GM18517 (cell line): ENCODE data around the gene STARD10.

Source experiments
- ATAC-seq: cut with Tn5 transposase; IDR thresholded peaks from one replicate; pipeline ENCODE4 v1.9.1; 2021; ENCODE audit warnings: mild to moderate bottlenecking, moderate library complexity; ENCODE audit not compliant: unreplicated experiment

Gene STARD10

GRCh38 chr11:72732329-72732728 lies 61.5 kb downstream of the STARD10 start:
- no peak for ATAC-seq

DNA sequence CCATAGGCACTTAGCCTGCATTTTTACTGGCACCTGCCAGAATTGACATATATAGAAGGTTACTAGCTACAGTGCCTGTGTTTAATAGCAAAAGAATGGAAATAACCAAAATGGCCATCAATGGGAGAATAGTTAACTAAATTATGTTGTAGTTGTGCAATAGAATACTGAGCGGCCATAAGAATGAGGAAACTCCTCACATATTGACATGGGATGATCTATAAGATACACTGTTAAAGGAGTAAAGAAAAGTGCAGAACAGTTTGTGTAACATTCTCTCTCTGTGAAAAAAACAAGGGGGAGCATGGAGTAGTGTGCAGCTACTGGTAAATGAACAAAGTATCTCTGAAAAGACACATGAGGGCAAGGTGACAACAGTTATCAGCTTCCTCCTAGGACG lies 63.1 kb downstream of the STARD10 start:
- no peak for ATAC-seq

DNA sequence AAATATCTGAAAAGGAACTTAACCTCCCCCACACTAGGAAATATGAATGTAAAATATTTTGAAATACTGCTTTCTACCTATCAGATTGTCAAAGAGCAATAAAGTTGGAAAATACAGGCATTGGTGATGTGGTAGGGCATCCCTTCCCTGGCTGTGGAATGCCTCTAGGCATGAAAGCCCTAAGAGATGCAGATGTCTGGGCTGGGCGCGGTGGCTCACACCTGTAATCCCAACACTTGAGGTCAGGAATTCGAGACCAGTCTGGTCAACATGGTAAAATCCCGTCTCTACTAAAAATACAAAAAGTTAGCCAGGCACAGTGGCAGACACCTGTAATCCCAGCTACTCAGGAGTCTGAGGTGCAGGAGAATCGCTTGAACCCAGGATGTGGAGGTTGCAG lies 63.6 kb downstream of the STARD10 start:
- no peak for ATAC-seq

DNA sequence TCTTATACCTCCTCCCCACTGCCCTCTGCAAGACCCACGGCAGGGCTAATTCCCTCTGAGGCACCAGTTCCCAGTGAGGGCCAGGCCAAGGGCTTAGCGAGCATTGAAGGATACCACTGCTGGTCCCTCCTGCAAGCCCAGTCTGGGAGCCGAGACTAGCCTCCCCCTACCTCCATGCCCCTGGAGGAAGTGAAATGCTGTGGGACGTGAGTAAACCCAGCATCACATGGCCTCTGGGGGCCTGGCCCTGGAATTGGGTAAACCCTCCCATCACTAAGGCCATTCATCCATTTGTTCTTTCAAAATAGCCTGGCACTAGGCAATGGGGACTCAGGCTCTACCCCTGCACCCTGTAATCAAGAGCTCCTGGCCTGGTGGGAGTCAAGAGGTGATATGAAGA lies 66.3 kb downstream of the STARD10 start:
- ATAC-seq, result no peak

DNA sequence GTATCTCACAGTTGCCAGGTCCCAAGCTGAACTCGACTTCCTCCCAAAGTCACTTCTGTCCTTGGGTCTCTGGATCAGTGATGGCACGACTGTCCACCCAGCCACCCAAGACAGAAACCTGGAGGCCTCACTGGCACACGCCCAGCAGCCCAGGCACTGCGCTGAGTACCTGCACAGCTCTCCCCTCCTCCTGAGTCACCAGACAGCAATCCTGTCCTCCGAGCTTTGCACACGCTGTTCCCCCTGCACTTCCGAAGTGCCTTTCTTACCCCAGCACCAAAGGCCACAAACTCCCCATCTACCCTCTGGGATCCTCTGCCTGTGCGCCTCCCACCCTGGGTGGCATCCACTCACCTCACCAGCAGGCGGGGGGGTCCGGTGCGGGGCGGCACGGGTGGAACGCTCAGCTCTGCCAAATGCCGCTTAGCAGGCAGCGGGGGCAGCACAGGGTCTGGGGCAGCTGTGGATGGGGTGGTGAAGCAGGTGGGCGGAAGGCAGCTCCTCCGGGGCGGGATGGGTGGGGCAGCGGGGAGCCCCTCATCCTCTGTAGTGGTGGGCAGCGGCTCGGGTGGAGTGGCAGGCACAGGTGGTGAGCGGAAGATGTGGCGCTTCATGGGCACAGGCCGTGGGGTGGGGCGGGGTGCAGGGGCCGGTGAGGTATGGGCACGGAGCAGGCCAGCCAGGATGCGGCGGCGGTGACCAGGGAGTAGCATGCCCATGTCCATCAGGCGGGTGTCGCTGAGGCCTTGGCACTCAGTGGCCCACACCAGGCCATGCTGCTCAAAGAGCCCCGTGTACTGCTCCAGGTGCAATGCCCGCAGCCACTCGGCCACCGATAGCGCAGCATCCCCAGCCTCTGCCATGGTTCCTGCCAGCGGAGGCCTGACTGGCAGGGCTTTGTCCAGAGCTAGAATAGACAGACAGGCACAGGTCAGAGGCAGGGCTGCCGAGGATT lies 67.3 kb downstream of the STARD10 start:
- no peak for ATAC-seq

- ATAC-seq, result no peak
Observed at GRCh38 chr11:72725724-72726028, 68.2 kb downstream of the STARD10 start.

GRCh38 chr11:72724851-72725723 lies 68.8 kb downstream of the STARD10 start:
- no peak for ATAC-seq

DNA sequence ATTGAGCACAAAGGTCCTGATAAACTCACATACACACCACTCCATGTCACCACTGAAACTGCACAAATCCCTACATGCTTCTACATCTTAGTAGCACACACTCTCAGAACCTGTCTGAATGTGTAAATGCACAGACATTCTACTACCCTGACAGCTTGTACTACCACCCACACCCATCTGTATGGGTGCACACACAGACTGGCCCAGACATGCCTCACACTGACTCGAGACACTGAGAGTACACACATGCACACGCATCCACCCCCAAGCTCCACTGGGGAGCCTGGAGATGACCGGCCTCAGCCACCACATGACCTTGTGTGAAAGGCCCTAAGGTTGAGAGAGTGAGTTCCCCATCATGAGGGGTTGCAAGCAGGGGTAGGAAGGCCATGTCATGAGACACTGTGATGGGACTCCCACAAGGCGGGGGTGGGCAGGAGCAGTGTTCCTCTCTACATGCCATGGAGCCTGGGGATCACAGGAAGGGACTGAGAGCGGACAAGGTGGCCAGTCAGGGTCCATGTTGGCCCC lies 69.8 kb downstream of the STARD10 start:
- ATAC-seq, result no peak

GRCh38 chr11:72723508-72723907 lies 70.3 kb downstream of the STARD10 start:
- ATAC-seq, result no peak

DNA sequence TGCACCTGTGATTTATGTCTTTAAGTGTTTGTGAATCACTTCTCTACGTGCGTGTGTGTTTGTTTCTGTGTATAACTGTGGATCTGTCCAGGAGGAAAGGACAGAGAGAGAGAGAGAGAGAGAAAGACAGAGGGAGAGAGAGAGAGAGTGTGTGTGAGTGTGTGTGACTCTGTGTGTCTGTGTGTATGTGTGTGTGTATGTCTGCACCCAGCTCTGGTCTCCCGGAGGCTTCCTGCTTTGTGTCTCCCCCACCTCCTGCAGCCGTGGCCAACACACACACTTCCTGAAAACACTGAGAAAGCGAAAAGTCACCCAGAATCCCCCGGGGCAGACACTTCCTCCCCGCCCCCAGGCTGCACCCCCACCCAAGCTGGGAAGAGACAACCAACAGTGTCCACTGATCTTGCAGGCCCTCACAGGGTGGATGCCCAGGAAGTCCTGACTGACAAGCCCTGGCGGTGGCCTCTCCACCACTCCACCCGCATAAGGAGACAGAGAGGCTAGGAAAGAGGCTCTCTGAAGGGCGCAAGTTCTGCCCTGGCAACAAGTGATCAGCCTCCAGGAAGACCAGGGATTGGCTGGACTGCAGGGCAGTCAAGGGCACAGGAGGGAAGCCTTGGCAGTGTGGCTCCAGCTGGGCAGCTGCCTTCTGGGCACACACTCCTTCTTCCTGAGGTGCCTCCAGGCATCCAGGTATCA lies 71.6 kb downstream of the STARD10 start:
- peak; percentile 55 for ATAC-seq

DNA sequence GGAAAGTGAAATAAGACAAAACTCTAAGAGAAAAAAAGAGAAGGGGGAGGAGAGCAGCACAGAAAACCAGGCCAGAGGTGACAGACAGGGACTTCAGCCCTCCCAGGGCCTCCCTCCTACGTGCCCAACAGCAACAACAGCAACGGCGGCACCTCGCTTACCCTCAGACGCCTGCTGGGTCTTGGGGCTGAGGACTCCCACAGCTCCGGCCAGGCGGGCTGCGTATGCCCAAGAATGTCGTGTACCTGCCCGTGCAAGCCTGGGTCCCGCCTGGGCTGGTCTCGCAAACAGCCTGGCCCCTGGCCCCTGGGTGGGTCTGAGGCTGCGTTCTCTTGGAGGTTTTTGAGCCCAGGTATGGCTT lies 72.2 kb downstream of the STARD10 start:
- no peak for ATAC-seq

GRCh38 chr11:72721276-72721675 lies 72.6 kb downstream of the STARD10 start:
- no peak for ATAC-seq

DNA sequence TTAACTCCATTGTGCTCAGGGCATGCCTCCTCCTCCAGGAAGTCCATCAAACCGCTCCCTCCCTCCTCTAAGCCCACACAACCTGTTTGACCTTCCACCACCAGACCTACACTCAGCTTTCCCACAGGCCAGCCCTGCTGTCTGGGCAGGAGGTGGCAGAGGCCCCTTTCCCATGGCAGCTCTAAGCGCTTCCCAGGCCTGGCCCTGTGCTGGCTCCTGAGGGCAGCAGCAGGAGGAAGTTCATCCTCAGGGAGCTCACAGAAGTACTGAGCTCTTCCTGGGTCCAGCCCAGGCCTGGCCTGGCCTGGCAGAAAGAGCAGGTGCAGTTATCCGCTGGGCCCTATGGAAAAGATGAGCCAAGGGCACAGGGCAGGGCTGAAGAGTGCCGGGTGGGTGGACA lies 73.1 kb downstream of the STARD10 start:
- ATAC-seq, result no peak

GRCh38 chr11:72720047-72720446 lies 73.8 kb downstream of the STARD10 start:
- ATAC-seq, result no peak

DNA sequence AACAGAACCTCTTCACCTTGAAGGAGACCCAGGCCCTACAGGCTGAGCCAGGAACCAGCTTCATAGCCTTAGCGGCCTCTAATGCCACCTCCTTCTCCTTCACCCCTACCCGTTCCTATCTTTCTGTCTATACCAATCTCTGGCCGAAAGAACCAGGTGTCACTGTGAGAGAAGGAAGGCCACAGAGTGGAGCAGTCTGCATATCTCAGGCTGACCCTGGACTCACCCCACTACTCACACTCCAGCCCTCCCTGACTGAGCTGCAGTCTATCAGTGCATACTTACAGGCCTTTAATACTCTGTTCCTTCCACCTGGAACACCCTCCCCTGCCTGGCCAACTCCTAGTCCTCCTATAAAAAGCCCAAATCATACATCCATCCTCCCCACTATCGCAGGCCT lies 74.3 kb downstream of the STARD10 start:
- ATAC-seq, result no peak

DNA sequence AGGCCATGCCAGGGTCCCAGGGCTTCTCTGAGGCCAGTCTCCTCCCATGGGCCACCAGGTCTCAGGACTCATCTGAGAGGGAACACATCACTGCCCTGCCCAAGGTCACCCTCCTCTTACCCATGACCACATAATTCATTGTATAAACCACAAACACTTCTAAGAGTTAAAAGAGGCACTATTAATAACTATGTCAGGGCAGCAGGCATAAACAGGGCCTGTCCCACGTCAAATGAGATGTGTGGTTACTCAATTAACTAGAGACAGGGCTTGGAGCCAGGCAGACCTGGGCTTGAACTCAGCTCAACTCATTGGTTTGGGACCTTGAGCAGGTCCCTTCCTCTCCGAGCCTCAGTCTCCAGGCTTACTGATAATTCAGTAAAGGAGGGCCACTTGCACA lies 74.7 kb downstream of the STARD10 start:
- no peak for ATAC-seq

GRCh38 chr11:72718101-72718501 lies 75.7 kb downstream of the STARD10 start:
- ATAC-seq, result no peak

DNA sequence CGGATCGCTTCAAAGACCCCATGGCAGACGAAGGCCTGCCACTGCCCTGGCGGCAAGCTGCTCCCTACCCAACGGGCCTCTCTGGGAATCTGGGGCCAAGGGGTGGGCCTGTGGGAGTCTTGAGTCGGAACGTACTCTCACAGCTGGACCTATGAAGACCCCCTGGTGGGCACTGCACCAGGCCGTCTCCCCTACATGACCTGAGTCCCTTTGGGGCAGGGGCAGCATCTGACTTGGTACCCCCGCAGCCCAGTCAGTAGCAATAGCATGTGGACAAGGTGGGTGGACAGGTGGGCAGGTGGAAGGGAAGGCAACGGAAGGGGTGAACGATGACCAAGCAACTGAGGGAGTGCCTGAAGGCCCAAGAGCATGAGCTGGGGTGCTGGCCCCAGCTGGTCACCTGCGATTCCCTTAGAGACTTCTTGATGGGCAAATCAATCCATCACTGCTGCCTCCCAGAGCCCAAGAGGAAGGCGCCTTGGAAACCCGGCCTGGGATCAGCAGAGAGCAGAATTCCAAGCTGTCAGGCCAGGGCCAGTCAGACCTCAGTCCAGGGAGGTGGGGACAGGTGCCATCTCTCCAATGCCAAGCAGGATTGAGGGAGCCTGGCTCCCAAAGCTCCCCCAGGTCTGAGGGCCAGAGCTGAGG lies 76.9 kb downstream of the STARD10 start:
- no peak for ATAC-seq

- no peak for ATAC-seq
Observed at GRCh38 chr11:72716290-72716689, 77.6 kb downstream of the STARD10 start.

- ATAC-seq, result no peak
Observed at GRCh38 chr11:72712841-72713240, 81.0 kb downstream of the STARD10 start.
